Measurements from ENCODE around the gene MICU1. TPM values are rescaled to one million over a fixed set of nuclear protein-coding genes. Genes with fewer than 3 reads are reported as not detected.

Gene MICU1
- total RNA-seq, 6 experiments from 2014 or later, result 54.7 to 62.7 (median 59.8) TPM

DNA sequence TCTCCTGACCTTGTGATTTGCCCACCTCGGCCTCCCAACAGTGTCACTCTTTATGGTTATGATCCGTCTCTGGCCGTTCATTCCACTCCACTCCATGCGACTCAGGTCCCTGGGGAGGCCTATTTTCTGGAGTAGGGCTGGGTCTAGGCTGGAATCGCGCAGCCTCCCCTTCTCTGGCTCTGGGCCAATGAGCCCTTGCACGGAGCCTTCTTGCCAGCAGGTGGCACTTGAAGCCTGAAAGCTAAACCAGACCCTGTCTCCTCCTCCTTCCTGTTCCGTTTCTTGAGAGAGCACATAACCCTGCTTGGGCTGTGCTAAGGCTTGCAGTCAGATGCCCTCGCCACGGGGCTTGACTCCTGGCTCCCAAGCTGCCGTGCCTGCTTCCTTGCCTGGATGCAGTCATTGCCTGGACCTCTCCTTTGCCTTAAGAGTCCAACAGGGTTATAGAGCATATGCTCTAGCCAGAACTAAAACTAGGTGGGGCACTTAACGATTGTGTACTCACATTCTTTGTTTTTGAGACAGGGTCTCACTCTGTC lies 261.6 kb downstream of the MICU1 start:
- H3K36me3 Mint-ChIP-seq (ENCODE audit: low read depth), result no peaks in the 10 kb centered on the region
- TF ChIP-seq, protein P1, sequence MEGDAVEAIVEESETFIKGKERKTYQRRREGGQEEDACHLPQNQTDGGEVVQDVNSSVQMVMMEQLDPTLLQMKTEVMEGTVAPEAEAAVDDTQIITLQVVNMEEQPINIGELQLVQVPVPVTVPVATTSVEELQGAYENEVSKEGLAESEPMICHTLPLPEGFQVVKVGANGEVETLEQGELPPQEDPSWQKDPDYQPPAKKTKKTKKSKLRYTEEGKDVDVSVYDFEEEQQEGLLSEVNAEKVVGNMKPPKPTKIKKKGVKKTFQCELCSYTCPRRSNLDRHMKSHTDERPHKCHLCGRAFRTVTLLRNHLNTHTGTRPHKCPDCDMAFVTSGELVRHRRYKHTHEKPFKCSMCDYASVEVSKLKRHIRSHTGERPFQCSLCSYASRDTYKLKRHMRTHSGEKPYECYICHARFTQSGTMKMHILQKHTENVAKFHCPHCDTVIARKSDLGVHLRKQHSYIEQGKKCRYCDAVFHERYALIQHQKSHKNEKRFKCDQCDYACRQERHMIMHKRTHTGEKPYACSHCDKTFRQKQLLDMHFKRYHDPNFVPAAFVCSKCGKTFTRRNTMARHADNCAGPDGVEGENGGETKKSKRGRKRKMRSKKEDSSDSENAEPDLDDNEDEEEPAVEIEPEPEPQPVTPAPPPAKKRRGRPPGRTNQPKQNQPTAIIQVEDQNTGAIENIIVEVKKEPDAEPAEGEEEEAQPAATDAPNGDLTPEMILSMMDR (IDR thresholded peaks at IDR 0.05), result peak; percentile 96
- H3K4me1 Mint-ChIP-seq (ENCODE audit: low read depth), result peaks cover 30% of the 10 kb centered on the region
- H3K9me3 Mint-ChIP-seq, result no peaks in the 10 kb centered on the region
- H3K27me3 Mint-ChIP-seq (ENCODE audit: insufficient read depth), result peaks cover 6% of the 10 kb centered on the region
- H3K27ac Mint-ChIP-seq, result peak overlapping the region; percentile 98
- H3K4me3 Mint-ChIP-seq, result peak overlapping the region; percentile 81
- peak; percentile 92 for DNase-seq

DNA sequence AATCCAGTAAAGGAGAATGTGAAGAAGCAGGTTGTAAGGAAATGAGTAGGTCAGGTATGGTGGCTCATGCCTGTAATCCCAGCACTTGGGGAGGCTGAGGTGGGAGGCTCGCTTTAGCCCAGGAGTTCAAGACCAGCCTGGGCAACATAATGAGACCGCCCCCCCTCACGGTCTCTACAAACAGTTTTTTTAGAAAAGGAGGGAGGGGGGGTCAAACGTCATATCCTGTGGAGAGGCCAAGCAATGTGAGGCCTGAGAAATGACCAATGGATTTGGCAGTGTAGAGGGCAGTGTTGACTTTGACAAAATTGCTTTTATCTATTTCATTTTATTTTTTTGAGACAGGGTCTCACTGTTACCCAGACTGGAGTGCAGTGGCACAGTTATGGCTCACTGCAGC lies 268.9 kb downstream of the MICU1 start:
- DNase-seq, result no peak

DNA sequence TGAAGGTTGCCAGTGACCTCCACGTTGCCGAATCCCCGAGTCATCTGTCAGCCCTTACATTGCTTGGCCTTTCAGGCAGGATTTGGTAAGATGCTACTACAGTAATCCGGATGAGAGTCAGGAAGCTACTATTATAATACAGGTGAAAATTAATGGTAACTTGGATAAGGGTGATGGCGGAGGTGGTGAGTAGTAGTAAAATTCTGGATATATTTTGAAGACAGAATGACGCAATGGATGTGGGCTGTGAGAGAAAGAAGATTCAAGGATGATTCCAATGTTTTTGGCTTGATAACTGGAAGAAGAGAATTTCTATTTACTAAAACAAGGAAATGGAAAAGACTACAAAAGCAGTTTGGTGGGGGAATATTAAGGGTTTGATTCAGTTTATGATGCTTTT lies 269.8 kb downstream of the MICU1 start:
- H3K27ac Mint-ChIP-seq, result no peak overlapping the region
- H3K27me3 Mint-ChIP-seq (ENCODE audit: insufficient read depth), result no peaks in the 10 kb centered on the region; the same call in none of the 2 replicates
- peaks cover 36% of the 10 kb centered on the region for H3K4me1 Mint-ChIP-seq (ENCODE audit: low read depth)
- H3K36me3 Mint-ChIP-seq (ENCODE audit: low read depth), result peaks cover 22% of the 10 kb centered on the region
- TF ChIP-seq, protein P1 (IDR thresholded peaks at IDR 0.05), result no peak
- no peaks in the 10 kb centered on the region for H3K9me3 Mint-ChIP-seq
- no peak for DNase-seq
- no peak overlapping the region; the same call in 1 of the 2 replicates for H3K4me3 Mint-ChIP-seq

More for the DNA sequence above, 268.9 kb downstream of the MICU1 start:
- Mint-ChIP-seq H3K4me1 (ENCODE audit: low read depth) (peaks cover 27% of the 10 kb centered on the region), H3K4me3 (no peak overlapping the region), H3K9me3 (no peaks in the 10 kb centered on the region), H3K27ac (no peak overlapping the region), H3K27me3 (ENCODE audit: insufficient read depth) (peaks cover 3% of the 10 kb centered on the region; the same call in 1 of the 2 replicates), H3K36me3 (ENCODE audit: low read depth) (peaks cover 18% of the 10 kb centered on the region)
- TF ChIP-seq, protein P1 (IDR thresholded peaks at IDR 0.05), result no peak

DNA sequence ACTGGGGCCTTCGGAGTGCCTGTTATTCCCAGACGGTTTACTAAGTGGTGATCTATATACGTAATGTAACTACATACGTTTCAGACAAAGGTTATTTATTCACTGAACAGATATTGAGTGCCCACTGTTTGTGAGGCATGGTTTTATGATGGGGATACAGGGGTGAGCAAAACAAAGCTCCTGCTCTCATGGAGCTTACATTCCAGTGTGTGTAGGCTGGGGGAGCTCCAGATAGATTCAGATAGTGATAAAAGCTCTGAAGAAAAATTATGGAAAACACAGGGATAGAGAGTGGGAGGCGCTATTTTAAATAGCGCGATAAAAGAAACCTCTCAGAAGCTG lies 270.7 kb downstream of the MICU1 start:
- Mint-ChIP-seq H3K27me3 (ENCODE audit: insufficient read depth) (no peaks in the 10 kb centered on the region; the same call in none of the 2 replicates), H3K27ac (peak overlapping the region; percentile 98), H3K36me3 (ENCODE audit: low read depth) (peaks cover 22% of the 10 kb centered on the region), H3K9me3 (no peaks in the 10 kb centered on the region), H3K4me3 (peak overlapping the region; percentile 98), H3K4me1 (ENCODE audit: low read depth) (peaks cover 36% of the 10 kb centered on the region)
- no peak for DNase-seq
- TF ChIP-seq, protein P1 (IDR thresholded peaks at IDR 0.05), result no peak

DNA sequence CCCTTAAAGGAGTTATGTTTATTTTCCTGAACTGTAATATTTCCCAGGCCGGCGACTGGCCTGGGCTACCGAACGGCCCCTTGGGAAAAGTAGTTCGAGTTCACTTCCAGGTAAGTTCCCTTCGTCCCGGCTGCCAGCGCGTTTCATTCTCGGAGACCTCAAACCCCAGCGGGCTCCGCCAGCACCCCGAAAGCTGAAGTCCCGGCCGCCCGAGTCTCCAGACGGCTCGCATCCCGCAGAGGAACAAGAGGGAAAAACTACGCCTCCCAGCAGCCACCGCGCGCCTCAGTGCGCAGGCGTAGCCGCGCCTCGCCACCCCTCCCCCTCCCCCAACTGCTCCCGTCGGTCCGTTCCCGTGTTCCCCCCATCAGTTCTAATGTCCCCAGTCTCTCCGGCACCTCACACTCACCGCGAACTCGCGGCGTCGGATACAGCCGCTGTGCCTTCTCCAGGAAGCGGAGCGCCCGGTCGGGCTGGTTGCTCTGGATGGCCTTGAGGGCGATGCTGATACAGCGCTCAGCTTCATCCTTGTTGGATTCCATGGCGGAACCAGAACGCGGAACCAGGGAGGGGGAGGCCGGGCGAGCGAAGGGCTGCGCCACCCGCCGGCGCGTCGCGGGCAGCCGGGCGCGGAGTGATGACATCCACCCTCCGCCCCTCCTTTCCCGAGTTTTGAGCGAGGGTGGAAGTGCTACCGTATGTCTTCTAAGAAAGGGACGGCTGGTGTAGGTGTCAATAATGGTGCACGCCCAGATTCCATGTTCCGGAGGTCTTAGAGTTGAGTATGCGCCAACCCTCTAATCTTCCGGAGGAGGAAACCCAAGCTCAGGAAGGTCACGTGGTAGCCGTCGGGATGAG lies 271.3 kb downstream of the MICU1 start, which contains the start of gene DNAJB12:
Gene DNAJB12 (minus strand): TSS at position 564 of the 858 bp plus-strand sequence. CDS start 22 bp downstream, at position 542.
- Mint-ChIP-seq H3K4me1 (ENCODE audit: low read depth) (peaks cover 36% of the 10 kb centered on the region), H3K4me3 (peak within 1 kb of the TSS; percentile 98), H3K27me3 (ENCODE audit: insufficient read depth) (no peaks in the 10 kb centered on the region; the same call in none of the 2 replicates), H3K27ac (peak within 1 kb of the TSS; percentile 98), H3K9me3 (no peaks in the 10 kb centered on the region), H3K36me3 (ENCODE audit: low read depth) (peaks cover 22% of the 10 kb centered on the region)
- TF ChIP-seq, protein P1 (IDR thresholded peaks at IDR 0.05), result no peak; the same call in 1 of the 2 replicates
- DNase-seq, result peak; percentile 94
